ENCODE results near the gene NCOR2. TPM values are rescaled to one million over a fixed set of nuclear protein-coding genes. Genes with fewer than 3 reads are reported as not detected.

NCOR2 gene
- total and polyA plus RNA-seq, 2 of the 8 experiments (the other 6 are each of a cell fraction or from before 2014, with no cell fraction given) = 14.8 to 275 TPM

- no peak for TF ChIP-seq CTCF (IDR thresholded peaks at IDR 0.05; ENCODE audit: control extremely low read depth in 1 of 3, insufficient read depth in 1 of 3, low read depth in 1 of 3, low read length in 3 of 3)
These were observed 43.5 kb upstream of the NCOR2 start (continued) for GRCh38 chr12:124610629-124611558.

Data from H1 (cell line).